ENCODE results near the gene GNAI3.

The GNAI3 gene

DNA sequence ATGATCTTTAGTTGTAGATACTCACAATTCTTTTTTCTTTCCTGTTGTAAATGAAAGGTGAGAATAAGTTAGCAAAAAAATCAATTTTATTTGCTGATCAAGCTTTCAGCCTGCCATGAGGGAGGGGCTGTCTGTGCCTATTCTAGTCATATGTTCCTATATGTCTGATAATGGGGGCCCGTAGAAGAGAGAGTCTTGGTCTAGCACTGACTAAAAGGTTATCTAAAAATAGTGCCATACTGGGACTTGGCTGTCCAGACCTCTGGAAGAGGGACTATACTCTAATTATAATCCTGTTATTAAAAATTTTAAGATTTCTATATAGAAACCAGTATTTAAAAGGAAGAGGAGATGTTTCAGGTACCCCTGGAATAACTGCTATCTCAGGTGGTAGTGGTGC, 18.6 kb downstream of the GNAI3 start:
- Histone ChIP-seq H2AFZ (ENCODE audit: low read depth, low read length, severe bottlenecking) (no peak overlapping the region), H3K36me3 (ENCODE audit: low read length) (no peaks in the 10 kb centered on the region), H3F3A (ENCODE audit: insufficient read depth) (no peaks in the 10 kb centered on the region), H3K27me3 (ENCODE audit: low read length) (no peaks in the 10 kb centered on the region), H3K27ac (ENCODE audit: low read depth, low read length) (no peak overlapping the region), H4K20me1 (ENCODE audit: low read depth, low read length) (peaks cover 16% of the 10 kb centered on the region), H3K9ac (ENCODE audit: low read length) (no peak overlapping the region), H3K9me3 (ENCODE audit: insufficient read depth, low read length) (no peaks in the 10 kb centered on the region), H3K4me2 (ENCODE audit: low read depth, low read length, poor library complexity, severe bottlenecking) (no peak overlapping the region), H3K4me3 (ENCODE audit: insufficient read depth, low read length, poor library complexity, severe bottlenecking) (no peak overlapping the region), H3K9me2 (replicated peaks; ENCODE audit: insufficient read depth, low read length) (no peaks in the 10 kb centered on the region), H3K79me2 (ENCODE audit: insufficient read depth, low read length) (peaks cover 97% of the 10 kb centered on the region)
- TF ChIP-seq, protein P1, sequence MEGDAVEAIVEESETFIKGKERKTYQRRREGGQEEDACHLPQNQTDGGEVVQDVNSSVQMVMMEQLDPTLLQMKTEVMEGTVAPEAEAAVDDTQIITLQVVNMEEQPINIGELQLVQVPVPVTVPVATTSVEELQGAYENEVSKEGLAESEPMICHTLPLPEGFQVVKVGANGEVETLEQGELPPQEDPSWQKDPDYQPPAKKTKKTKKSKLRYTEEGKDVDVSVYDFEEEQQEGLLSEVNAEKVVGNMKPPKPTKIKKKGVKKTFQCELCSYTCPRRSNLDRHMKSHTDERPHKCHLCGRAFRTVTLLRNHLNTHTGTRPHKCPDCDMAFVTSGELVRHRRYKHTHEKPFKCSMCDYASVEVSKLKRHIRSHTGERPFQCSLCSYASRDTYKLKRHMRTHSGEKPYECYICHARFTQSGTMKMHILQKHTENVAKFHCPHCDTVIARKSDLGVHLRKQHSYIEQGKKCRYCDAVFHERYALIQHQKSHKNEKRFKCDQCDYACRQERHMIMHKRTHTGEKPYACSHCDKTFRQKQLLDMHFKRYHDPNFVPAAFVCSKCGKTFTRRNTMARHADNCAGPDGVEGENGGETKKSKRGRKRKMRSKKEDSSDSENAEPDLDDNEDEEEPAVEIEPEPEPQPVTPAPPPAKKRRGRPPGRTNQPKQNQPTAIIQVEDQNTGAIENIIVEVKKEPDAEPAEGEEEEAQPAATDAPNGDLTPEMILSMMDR (IDR thresholded peaks at IDR 0.05; ENCODE audit: insufficient read depth, low read length, poor library complexity, severe bottlenecking) = no peak
- TF ChIP-seq EZH2phosphoT487 (conservative IDR thresholded peaks at IDR 0.05; ENCODE audit: low read length) = no peak

DNA sequence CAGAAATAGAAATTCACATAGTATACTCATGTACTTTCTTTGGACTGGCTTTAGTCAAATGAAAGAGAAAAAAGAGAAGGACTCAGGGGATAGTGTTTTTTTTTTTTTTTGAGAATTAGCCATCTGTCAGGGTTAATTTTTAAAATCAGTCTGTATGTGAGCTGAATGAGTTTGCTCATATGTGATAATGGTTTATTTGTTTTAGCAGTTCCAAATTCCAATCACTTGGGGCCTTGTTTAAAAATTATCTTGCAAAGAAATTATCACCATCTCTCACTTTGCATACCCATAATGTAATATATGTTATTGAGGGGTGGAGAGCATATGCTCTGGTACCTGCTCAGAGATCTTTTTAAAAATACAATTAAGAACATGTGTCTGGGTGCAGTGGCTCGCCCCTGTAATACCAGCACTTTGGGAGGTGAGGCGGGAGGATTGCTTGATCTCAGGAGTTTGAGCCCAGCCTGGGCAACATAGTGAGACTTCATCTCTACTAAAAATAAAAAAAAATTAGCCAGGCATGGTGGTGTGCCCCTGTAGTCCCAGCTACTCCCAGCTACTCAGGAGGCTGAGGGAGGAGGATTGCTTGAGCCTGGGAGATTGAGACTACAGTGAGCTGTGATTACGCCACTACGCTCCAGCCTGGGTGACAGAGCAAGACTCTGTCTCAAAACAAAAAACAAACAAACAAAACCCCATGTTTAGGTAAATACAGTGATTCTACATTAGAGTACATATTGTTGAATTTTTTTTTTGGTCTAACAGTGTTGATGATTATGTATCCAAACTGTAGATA, 19.7 kb downstream of the GNAI3 start:
- H2AFZ ChIP-seq (ENCODE audit: low read depth, low read length, severe bottlenecking) = no peak overlapping the region
- TF ChIP-seq, protein P1 (IDR thresholded peaks at IDR 0.05; ENCODE audit: insufficient read depth, low read length, poor library complexity, severe bottlenecking) = no peak
- TF ChIP-seq EZH2phosphoT487 (conservative IDR thresholded peaks at IDR 0.05; ENCODE audit: low read length) = no peak
- H4K20me1 ChIP-seq (ENCODE audit: low read depth, low read length) = peaks cover 9% of the 10 kb centered on the region
- H3K27ac ChIP-seq (ENCODE audit: low read depth, low read length) = no peak overlapping the region
- no peaks in the 10 kb centered on the region for H3F3A ChIP-seq (ENCODE audit: insufficient read depth)
- no peaks in the 10 kb centered on the region for H3K36me3 ChIP-seq (ENCODE audit: low read length)
- H3K9ac ChIP-seq (ENCODE audit: low read length) = no peak overlapping the region
- no peaks in the 10 kb centered on the region for H3K9me3 ChIP-seq (ENCODE audit: insufficient read depth, low read length)
- H3K4me2 ChIP-seq (ENCODE audit: low read depth, low read length, poor library complexity, severe bottlenecking) = no peak overlapping the region
- H3K9me2 ChIP-seq (replicated peaks; ENCODE audit: insufficient read depth, low read length) = no peaks in the 10 kb centered on the region
- no peak overlapping the region for H3K4me3 ChIP-seq (ENCODE audit: insufficient read depth, low read length, poor library complexity, severe bottlenecking)
- H3K27me3 ChIP-seq (ENCODE audit: low read length) = no peaks in the 10 kb centered on the region
- peaks cover 95% of the 10 kb centered on the region for H3K79me2 ChIP-seq (ENCODE audit: insufficient read depth, low read length)

DNA sequence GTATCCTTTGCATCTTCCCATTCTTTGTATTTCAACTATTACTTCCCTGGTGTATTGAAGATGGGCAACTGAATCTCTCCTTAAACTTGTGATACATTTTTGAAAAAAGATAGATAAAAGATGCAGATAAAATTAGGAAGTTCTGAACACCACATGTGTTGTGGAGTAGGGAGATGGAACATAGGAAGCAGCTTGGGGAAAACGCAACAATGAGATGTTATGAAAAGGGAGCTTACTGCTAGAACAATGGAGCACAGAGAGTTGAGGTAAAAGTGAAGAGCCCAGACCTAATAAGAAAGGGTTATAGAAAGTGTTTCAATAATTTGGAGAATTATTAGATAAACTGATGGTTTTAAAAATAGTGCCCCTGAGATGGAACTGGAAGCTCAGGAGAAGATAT, 20.9 kb downstream of the GNAI3 start:
- no peak overlapping the region for H3K4me3 ChIP-seq (ENCODE audit: insufficient read depth, low read length, poor library complexity, severe bottlenecking)
- H3K79me2 ChIP-seq (ENCODE audit: insufficient read depth, low read length) = peaks cover 94% of the 10 kb centered on the region
- no peak overlapping the region for H3K4me2 ChIP-seq (ENCODE audit: low read depth, low read length, poor library complexity, severe bottlenecking)

More for the DNA sequence above, 20.9 kb downstream of the GNAI3 start:
- Histone ChIP-seq H3K27ac (ENCODE audit: low read depth, low read length) (no peak overlapping the region), H2AFZ (ENCODE audit: low read depth, low read length, severe bottlenecking) (no peak overlapping the region), H3F3A (ENCODE audit: insufficient read depth) (peaks cover 8% of the 10 kb centered on the region; the same call in 1 of the 2 replicates), H4K20me1 (ENCODE audit: low read depth, low read length) (peaks cover 12% of the 10 kb centered on the region), H3K9me3 (ENCODE audit: insufficient read depth, low read length) (no peaks in the 10 kb centered on the region), H3K27me3 (ENCODE audit: low read length) (no peaks in the 10 kb centered on the region), H3K9ac (ENCODE audit: low read length) (no peak overlapping the region), H3K9me2 (replicated peaks; ENCODE audit: insufficient read depth, low read length) (no peaks in the 10 kb centered on the region), H3K36me3 (ENCODE audit: low read length) (no peaks in the 10 kb centered on the region)
- TF ChIP-seq, protein P1 (IDR thresholded peaks at IDR 0.05; ENCODE audit: insufficient read depth, low read length, poor library complexity, severe bottlenecking) = no peak
- TF ChIP-seq EZH2phosphoT487 (conservative IDR thresholded peaks at IDR 0.05; ENCODE audit: low read length) = no peak

Measured in SU-DHL-6 (cell line).